SU-DHL-6 (cell line): Measurements from ENCODE around the gene OTOS.

Experiments used
- CTCF ChIP-seq: fragments of 200-600 bp; sonication (generic); IDR thresholded peaks from one replicate; pipeline ENCODE4 v1.5.1; 2017; ENCODE audit warnings: antibody characterized with exemption, mild to moderate bottlenecking, low read length, moderate library complexity; ENCODE audit not compliant: insufficient read depth, poor library complexity, severe bottlenecking
- EZH2phosphoT487 ChIP-seq: fragments of 200-600 bp; sonication (generic), shearing (Covaris generic); conservative IDR thresholded peaks from 2 replicates; pipeline ENCODE4 v1.6.1; 2018; ENCODE audit warnings: mild to moderate bottlenecking, antibody characterized with exemption, low read length, moderate library complexity, mixed read lengths

- no peak for TF ChIP-seq CTCF
- no peak for TF ChIP-seq EZH2phosphoT487
These were observed 5.0 kb upstream of the OTOS start for GRCh38 chr2:240145461-240145860.
